ENCODE data around the gene KRTAP12-2.
"Not testable (repeated sequence)": the region's sequence is repeated elsewhere in the genome, so short reads cannot be mapped to it uniquely, and the experiment has no call there.

The KRTAP12-2 gene

GRCh38 chr21:44686843-44687561 lies 20.3 kb upstream of the KRTAP12-2 start:
- H3K27ac ChIP-seq (ENCODE audit: low read depth, low read length), result no peak overlapping the region

GRCh38 chr21:44686000-44686781 lies 19.5 kb upstream of the KRTAP12-2 start:
- Histone ChIP-seq H3K36me3 (ENCODE audit: control insufficient read depth, insufficient read depth, low read length) (no peaks in the 10 kb centered on the region), H3K9ac (ENCODE audit: low read length) (no peak overlapping the region), H3K27ac (ENCODE audit: low read depth, low read length) (no peak overlapping the region), H3K27me3 (ENCODE audit: control insufficient read depth, insufficient read depth, low read length) (no peaks in the 10 kb centered on the region), H3K4me1 (ENCODE audit: control insufficient read depth, insufficient read depth, low read length) (no peaks in the 10 kb centered on the region), H3K4me3 (ENCODE audit: low read length) (no peak overlapping the region)

More at GRCh38 chr21:44686843-44687561, 20.3 kb upstream of the KRTAP12-2 start:
- Histone ChIP-seq H3K4me1 (ENCODE audit: control insufficient read depth, insufficient read depth, low read length) (no peaks in the 10 kb centered on the region), H3K36me3 (ENCODE audit: control insufficient read depth, insufficient read depth, low read length) (no peaks in the 10 kb centered on the region), H3K9ac (ENCODE audit: low read length) (no peak overlapping the region), H3K4me3 (ENCODE audit: low read length) (no peak overlapping the region), H3K27me3 (ENCODE audit: control insufficient read depth, insufficient read depth, low read length) (no peaks in the 10 kb centered on the region)

GRCh38 chr21:44685050-44685449 lies 18.3 kb upstream of the KRTAP12-2 start:
- H3K27ac ChIP-seq (ENCODE audit: low read depth, low read length); H3K4me1 ChIP-seq (ENCODE audit: control insufficient read depth, insufficient read depth, low read length); H3K36me3 ChIP-seq (ENCODE audit: control insufficient read depth, insufficient read depth, low read length); H3K9ac ChIP-seq (ENCODE audit: low read length); H3K27me3 ChIP-seq (ENCODE audit: control insufficient read depth, insufficient read depth, low read length); H3K4me3 ChIP-seq (ENCODE audit: low read length): not testable (repeated sequence)

- H3K9ac ChIP-seq (ENCODE audit: low read length), result no peak overlapping the region
- H3K36me3 ChIP-seq (ENCODE audit: control insufficient read depth, insufficient read depth, low read length), result no peaks in the 10 kb centered on the region
- H3K4me3 ChIP-seq (ENCODE audit: low read length), result no peak overlapping the region
- H3K4me1 ChIP-seq (ENCODE audit: control insufficient read depth, insufficient read depth, low read length), result no peaks in the 10 kb centered on the region
- no peak overlapping the region for H3K27ac ChIP-seq (ENCODE audit: low read depth, low read length)
- no peaks in the 10 kb centered on the region for H3K27me3 ChIP-seq (ENCODE audit: control insufficient read depth, insufficient read depth, low read length)
These were observed 17.8 kb upstream of the KRTAP12-2 start for GRCh38 chr21:44684483-44684882.

GRCh38 chr21:44684077-44684476 lies 17.4 kb upstream of the KRTAP12-2 start:
- Histone ChIP-seq H3K4me1 (ENCODE audit: control insufficient read depth, insufficient read depth, low read length) (no peaks in the 10 kb centered on the region), H3K27ac (ENCODE audit: low read depth, low read length) (no peak overlapping the region), H3K36me3 (ENCODE audit: control insufficient read depth, insufficient read depth, low read length) (no peaks in the 10 kb centered on the region), H3K27me3 (ENCODE audit: control insufficient read depth, insufficient read depth, low read length) (no peaks in the 10 kb centered on the region), H3K9ac (ENCODE audit: low read length) (no peak overlapping the region), H3K4me3 (ENCODE audit: low read length) (no peak overlapping the region)

GRCh38 chr21:44682580-44683151 lies 15.9 kb upstream of the KRTAP12-2 start:
- no peak overlapping the region for H3K9ac ChIP-seq (ENCODE audit: low read length)
- H3K36me3 ChIP-seq (ENCODE audit: control insufficient read depth, insufficient read depth, low read length), result no peaks in the 10 kb centered on the region
- no peaks in the 10 kb centered on the region for H3K27me3 ChIP-seq (ENCODE audit: control insufficient read depth, insufficient read depth, low read length)
- H3K27ac ChIP-seq (ENCODE audit: low read depth, low read length), result no peak overlapping the region
- H3K4me3 ChIP-seq (ENCODE audit: low read length), result no peak overlapping the region
- H3K4me1 ChIP-seq (ENCODE audit: control insufficient read depth, insufficient read depth, low read length), result no peaks in the 10 kb centered on the region

- H3K27ac ChIP-seq (ENCODE audit: low read depth, low read length), result no peak within 1 kb of the TSS
These were observed 15.3 kb upstream of the KRTAP12-2 start, which contains the start of gene KRTAP12-1 for GRCh38 chr21:44681861-44682579. KRTAP12-1 (minus strand) TSS chr21:44682163; CDS start chr21:44682123, 40 bp downstream.

GRCh38 chr21:44681152-44681551 lies 14.4 kb upstream of the KRTAP12-2 start:
- no peak overlapping the region for H3K9ac ChIP-seq (ENCODE audit: low read length)
- H3K27me3 ChIP-seq (ENCODE audit: control insufficient read depth, insufficient read depth, low read length), result no peaks in the 10 kb centered on the region
- no peaks in the 10 kb centered on the region for H3K36me3 ChIP-seq (ENCODE audit: control insufficient read depth, insufficient read depth, low read length)
- no peak overlapping the region for H3K4me3 ChIP-seq (ENCODE audit: low read length)
- no peaks in the 10 kb centered on the region for H3K4me1 ChIP-seq (ENCODE audit: control insufficient read depth, insufficient read depth, low read length)
- H3K27ac ChIP-seq (ENCODE audit: low read depth, low read length), result no peak overlapping the region

More at GRCh38 chr21:44681861-44682579, 15.3 kb upstream of the KRTAP12-2 start, which contains the start of gene KRTAP12-1:
- Histone ChIP-seq H3K4me1 (ENCODE audit: control insufficient read depth, insufficient read depth, low read length) (no peaks in the 10 kb centered on the region), H3K4me3 (ENCODE audit: low read length) (no peak within 1 kb of the TSS), H3K27me3 (ENCODE audit: control insufficient read depth, insufficient read depth, low read length) (no peaks in the 10 kb centered on the region), H3K9ac (ENCODE audit: low read length) (no peak within 1 kb of the TSS), H3K36me3 (ENCODE audit: control insufficient read depth, insufficient read depth, low read length) (no peaks in the 10 kb centered on the region)

- no peaks in the 10 kb centered on the region for H3K4me1 ChIP-seq (ENCODE audit: control insufficient read depth, insufficient read depth, low read length)
- no peaks in the 10 kb centered on the region for H3K36me3 ChIP-seq (ENCODE audit: control insufficient read depth, insufficient read depth, low read length)
- H3K27ac ChIP-seq (ENCODE audit: low read depth, low read length), result no peak overlapping the region
- no peaks in the 10 kb centered on the region for H3K27me3 ChIP-seq (ENCODE audit: control insufficient read depth, insufficient read depth, low read length)
- H3K9ac ChIP-seq (ENCODE audit: low read length), result no peak overlapping the region
- no peak overlapping the region for H3K4me3 ChIP-seq (ENCODE audit: low read length)
These were observed 11.2 kb upstream of the KRTAP12-2 start for GRCh38 chr21:44677881-44678280.

- no peaks in the 10 kb centered on the region for H3K4me1 ChIP-seq (ENCODE audit: control insufficient read depth, insufficient read depth, low read length)
These were observed 5.2 kb upstream of the KRTAP12-2 start for GRCh38 chr21:44671911-44672310.

GRCh38 chr21:44670642-44671432 lies 4.1 kb upstream of the KRTAP12-2 start:
- Histone ChIP-seq H3K4me3 (ENCODE audit: low read length) (no peak overlapping the region), H3K36me3 (ENCODE audit: control insufficient read depth, insufficient read depth, low read length) (no peaks in the 10 kb centered on the region), H3K4me1 (ENCODE audit: control insufficient read depth, insufficient read depth, low read length) (no peaks in the 10 kb centered on the region), H3K9ac (ENCODE audit: low read length) (no peak overlapping the region), H3K27me3 (ENCODE audit: control insufficient read depth, insufficient read depth, low read length) (no peaks in the 10 kb centered on the region), H3K27ac (ENCODE audit: low read depth, low read length) (no peak overlapping the region)

More at GRCh38 chr21:44671911-44672310, 5.2 kb upstream of the KRTAP12-2 start:
- no peaks in the 10 kb centered on the region for H3K36me3 ChIP-seq (ENCODE audit: control insufficient read depth, insufficient read depth, low read length)
- no peak overlapping the region for H3K27ac ChIP-seq (ENCODE audit: low read depth, low read length)
- H3K27me3 ChIP-seq (ENCODE audit: control insufficient read depth, insufficient read depth, low read length), result no peaks in the 10 kb centered on the region
- H3K9ac ChIP-seq (ENCODE audit: low read length), result no peak overlapping the region
- H3K4me3 ChIP-seq (ENCODE audit: low read length), result no peak overlapping the region

Data from rectal smooth muscle tissue (tissue), 1 donor.